HG03196 (cell line): ENCODE data around the gene KRTAP5-1.

ENCODE experiments used
- ATAC-seq: cut with Tn5 transposase; IDR thresholded peaks from one replicate; pipeline ENCODE4 v1.9.1; 2021; ENCODE audit not compliant: unreplicated experiment

Gene KRTAP5-1

DNA sequence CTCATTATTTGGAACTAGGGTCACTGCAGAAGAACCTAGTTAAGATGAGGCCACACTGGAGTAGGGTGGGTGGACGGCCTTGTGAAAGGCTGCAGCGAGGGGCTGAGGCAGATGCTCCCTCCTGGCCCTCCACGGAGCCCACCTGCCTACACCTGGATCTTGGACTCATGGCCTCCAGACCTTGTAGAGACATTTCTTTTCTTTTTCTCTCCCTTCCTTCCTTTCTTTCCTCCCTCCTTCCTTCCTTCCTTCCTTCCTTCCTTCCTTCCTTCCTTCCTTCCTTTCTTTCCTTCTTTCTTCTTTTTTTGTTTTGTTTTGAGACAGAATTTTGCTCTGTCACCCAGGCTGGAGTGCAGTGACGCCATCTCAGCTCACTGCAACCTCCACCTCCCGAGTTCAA lies 39.7 kb downstream of the KRTAP5-1 start:
- no peak for ATAC-seq

DNA sequence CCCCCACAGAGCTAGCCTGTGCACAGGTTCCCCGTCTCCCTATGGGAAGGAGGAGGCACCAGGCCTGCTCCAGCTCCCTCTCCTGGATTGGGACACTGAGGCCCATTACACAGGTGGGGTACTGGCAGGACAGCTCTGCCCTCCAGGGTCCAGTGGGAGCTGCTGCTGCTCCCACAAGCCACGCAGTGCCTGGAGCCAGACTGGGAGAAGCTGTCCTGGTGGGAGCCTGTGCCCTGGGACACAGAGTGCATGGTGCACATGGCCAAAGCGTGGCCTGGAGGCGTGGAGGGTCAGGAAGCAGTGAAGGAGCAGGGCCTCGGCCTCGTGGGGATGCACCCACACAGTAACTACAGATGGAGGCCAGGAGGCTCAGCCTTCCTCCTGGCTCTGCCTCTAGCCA lies 40.5 kb downstream of the KRTAP5-1 start:
- no peak for ATAC-seq

DNA sequence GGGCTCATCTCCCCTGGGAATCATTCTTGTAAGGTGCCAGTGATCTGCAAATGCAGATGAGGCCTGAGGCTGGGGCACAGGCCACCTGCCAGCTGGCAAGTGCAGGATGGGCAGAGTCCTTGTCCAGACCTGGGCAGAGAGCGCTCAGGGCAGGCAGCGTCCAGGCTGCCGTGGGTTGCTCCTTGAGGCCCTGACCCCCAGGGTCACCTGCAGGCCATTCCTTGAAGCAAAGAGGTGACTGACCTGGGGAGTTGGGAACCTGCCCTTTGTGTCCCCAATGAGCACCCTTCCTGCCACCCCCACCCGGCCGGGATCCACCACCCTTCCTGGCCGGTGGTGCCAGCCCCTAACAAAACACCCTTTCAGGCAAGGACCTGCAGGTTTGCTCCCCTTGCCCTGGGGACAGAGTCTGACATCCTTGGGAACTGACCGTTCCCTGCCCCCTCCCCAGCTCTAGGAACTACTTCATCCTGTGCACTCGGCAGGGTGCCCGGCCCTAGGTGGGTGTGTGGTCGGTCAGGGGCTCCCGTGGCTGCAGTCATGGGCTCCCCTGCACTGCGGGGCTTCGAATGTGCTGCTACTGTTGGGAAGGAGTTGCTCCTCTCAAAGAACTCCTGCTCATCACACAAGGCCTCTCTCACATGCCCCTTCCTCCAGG lies 41.3 kb downstream of the KRTAP5-1 start:
- no peak for ATAC-seq

DNA sequence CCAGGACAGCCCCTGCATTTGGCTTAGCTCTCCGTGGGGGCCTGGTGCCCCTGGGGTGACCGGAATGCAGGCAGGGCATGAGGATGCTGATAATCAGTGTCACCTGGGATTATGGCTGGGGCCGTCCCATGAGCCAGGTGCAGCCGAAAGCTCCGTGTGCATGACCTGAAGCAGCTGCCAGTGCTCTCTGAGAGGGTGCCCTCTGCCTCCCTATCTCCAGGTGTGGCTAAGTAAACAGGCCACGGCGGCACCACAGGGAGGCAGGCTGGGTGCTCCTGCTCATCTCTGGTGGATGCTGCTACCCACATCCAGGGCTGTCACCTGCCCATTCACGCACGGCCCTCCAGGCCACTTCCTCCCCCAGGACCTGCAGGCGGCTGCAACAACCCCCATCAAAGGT lies 42.8 kb downstream of the KRTAP5-1 start:
- no peak for ATAC-seq

DNA sequence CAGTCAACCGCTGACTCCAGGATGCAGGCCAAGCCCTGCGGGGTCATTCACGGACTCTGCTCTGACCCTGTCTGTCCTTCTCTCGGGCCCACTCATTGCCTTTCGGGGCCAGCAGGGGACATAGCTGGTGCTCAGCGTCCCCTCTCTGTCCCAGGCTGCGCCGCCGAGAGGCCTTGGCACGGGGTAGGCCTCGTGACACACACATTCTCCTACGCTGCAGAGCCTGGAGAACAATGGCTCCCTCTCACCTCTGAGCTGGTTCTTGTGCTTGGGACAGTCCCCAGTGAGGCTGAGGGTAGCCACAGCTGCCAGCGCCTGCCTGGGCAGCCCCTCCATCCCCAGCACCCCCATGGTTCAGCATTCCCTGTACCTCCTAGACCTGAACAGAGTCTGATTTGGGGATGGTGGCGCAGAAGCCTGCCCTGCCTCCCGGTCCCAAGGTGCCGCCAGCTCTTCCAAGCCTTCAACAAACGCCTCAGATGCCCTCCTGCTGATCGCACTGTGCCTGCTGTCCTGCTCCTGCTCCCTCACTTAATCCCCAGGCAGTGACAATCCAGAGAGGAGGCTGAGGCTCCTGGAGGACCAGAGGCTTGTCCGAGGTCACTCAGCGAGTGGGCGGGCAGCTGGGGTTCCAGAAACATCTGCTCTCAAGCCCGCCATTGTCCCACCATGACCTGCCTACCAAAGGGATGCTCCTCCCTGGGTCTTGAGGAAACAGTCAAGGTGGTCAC lies 43.4 kb downstream of the KRTAP5-1 start:
- ATAC-seq, result no peak

DNA sequence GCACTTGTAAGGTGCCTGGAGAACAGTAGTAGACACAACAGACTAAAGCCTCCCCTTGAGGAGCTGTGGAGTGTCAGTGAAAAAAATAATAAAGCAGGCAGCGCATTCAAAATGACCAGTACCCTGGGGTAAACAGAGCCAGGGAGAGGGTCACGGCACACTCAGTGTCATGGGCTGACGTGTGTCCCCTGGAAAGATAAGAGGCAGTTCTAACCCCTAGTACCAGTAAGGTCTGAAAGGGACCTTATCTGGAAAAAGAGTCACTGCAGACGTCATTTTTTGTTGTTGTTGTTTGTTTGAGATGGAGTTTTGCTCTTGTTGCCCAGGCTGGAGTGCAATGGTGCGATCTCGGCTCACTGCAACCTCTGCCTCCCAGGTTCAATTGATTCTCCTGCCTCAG lies 45.0 kb downstream of the KRTAP5-1 start:
- no peak for ATAC-seq

DNA sequence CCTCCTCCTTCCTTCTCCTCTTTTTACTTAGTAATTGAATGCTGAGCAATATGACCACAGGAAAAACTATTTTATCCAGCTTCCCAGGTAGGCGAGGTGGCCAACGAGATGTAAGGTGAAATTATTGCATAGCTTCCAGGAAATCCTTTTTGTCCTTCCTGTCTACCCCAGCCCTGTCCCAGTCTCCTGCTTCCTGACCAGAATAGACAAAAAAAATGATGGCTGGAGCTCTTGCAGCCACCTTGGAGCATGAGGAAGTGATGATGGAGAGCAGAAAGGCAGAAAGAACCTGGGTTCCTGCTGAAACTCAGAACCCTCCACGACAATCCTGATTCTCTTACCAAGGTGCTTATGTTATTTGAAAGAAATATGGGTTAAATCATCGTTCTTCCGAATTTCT lies 46.9 kb downstream of the KRTAP5-1 start:
- no peak for ATAC-seq

DNA sequence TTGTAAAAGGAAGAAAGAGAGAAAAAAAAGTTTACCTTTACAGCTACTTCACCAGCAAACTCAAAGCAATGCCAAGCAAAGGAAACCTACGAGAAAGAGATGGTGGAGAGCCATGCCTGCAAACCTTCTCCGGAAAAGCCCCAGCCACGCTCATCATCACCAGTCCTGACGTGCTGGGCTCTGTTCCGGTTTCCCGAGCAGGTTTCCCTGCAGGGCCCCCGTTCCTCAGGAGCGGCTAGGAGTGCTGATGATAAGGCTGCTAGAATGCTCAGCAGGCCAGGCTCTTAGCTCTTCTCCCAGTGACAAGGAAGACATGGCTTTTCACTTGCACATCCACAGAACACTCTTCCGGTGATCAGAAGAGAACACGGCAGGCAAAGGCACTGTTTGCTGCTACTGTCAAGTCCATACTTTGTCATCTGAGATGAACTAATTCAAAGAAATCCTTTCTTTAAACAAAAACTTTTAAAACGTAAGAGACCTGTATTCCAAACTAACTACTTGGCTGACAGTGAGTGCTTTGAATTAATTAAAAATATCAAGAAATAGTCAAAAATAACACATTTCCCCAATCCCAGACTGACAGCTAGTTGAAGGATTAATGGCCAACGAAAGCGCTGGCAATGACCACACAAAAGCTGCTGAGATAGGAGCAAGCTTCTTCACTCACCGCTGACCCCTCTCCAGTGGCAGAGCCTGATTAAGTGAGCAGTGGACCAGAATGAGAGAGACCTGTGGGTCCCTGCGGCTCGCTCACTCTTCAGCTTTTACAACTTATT lies 48.8 kb downstream of the KRTAP5-1 start:
- no peak for ATAC-seq

DNA sequence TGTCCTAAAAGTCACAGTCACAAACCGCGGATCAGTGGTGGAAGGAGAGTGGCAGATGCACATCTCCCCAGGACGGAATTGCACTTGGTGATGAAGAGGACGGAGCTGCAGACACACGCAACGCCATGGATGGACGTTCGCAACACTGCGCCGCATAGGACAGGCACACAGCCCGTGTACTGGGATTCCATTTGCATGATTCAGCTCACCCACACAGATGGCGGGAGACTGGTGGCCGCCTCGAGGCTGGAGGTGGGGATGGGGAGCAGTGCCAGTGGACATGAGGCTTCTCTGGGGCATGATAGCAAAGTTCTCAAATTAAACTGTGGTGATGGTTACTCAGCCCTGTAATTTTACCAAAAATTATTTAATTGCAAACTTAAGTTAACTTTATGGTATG lies 50.4 kb downstream of the KRTAP5-1 start:
- ATAC-seq, result no peak
